AG04449 (cell line): ENCODE measurements around the gene C22orf31.

Experiments used
- CTCF ChIA-PET: fragments of 350-600 bp; formaldehyde crosslinking; extraction: SDS; loops from one replicate; lab custom pipeline; 2021; ENCODE audit warnings: antibody characterized with exemption; lab: Yijun Ruan, JAX
- POLR2A ChIA-PET: fragments of 400-600, 350-600 bp; formaldehyde crosslinking; extraction: SDS; loops from one replicate; lab custom pipeline; 2020; ENCODE audit warnings: antibody characterized with exemption, inconsistent platforms; lab: Yijun Ruan, JAX
- DNase-seq: peaks from one replicate; pipeline ENCODE4 v3.0.0-alpha.2; 2010; ENCODE audit warnings: low read depth, low spot score
- H3K4me3 ChIP-seq: 2 replicates; pipeline ENCODE4 v1.5.1; 2011; ENCODE audit warnings: low read depth, mild to moderate bottlenecking, control low read depth, low read length
- CTCF ChIP-seq: IDR thresholded peaks from one replicate; pipeline ENCODE4 v1.5.1; 2011; ENCODE audit warnings: mild to moderate bottlenecking, moderate library complexity, low read length, control low read depth, inconsistent platforms; ENCODE audit not compliant: insufficient read depth; ENCODE audit errors: missing control alignments

Gene C22orf31

GRCh38 chr22:29037340-29037932 lies 24.2 kb downstream of the C22orf31 start:
- ChIA-PET POLR2A (no interaction called here), CTCF (interaction anchor here (1.2 to 11.6 kb wide), 7 partner anchors 13 to 437 kb away, joined by 3 to 268 read pairs (median 8); no protein-coding TSS in a partner anchor)

GRCh38 chr22:29032584-29032983 lies 29.0 kb downstream of the C22orf31 start:
- H3K4me3 ChIP-seq, result no peak overlapping the region
- TF ChIP-seq CTCF, result no peak
- no peak for DNase-seq
- ChIA-PET POLR2A (no interaction called here), CTCF (interaction anchor here (0.6 to 4.0 kb wide), 6 partner anchors 8 to 528 kb away, joined by 3 to 29 read pairs (median 3); no protein-coding TSS in a partner anchor)

More at GRCh38 chr22:29037340-29037932, 24.2 kb downstream of the C22orf31 start:
- H3K4me3 ChIP-seq, result no peak overlapping the region
- no peak for TF ChIP-seq CTCF
- DNase-seq, result no peak

DNA sequence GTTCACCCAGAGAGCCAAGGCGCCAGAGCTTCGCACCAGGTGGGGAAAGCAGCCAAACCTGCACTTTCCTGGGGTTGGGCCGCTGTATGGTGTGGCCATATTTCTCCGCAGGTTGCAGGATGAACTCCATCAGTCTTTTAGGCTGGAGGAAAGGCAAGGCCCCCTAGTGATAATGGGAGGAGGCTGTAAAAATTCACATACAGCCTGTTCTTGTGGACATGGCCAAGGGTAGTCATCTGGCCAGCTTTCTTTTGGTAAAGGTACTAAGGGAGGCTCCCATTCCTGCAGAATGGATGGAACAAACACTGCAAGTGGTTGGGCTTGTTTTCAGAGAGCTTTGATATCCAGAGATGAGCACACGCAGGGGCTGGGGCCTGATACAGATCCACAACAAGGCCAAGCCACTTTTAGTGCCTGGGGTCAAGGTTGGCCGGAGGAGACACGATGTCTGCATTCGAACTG lies 29.6 kb downstream of the C22orf31 start:
- DNase-seq, result no peak
- no peak overlapping the region for H3K4me3 ChIP-seq
- CTCF ChIA-PET, result interaction anchor here (1.3 to 4.0 kb wide), 3 partner anchors 9 to 431 kb away, joined by 3 to 29 read pairs (median 20); no protein-coding TSS in a partner anchor
- POLR2A ChIA-PET, result interaction anchor here (1.2 kb wide), 1 partner anchor 9 kb away, joined by 4 read pairs; no protein-coding TSS in a partner anchor
- no peak for TF ChIP-seq CTCF

- H3K4me3 ChIP-seq, result peak overlapping the region; percentile 48; the same call in 1 of the 2 replicates
- DNase-seq, result peak; percentile 79
- ChIA-PET POLR2A (interaction anchor here (0.6 to 1.2 kb wide), 2 partner anchors 9 kb away, joined by 3 to 4 read pairs; no protein-coding TSS in a partner anchor), CTCF (interaction anchor here (0.9 to 4.0 kb wide), 5 partner anchors 9 to 176 kb away, joined by 3 to 29 read pairs (median 3); no protein-coding TSS in a partner anchor)
- peak; percentile 11 for TF ChIP-seq CTCF
Observed at GRCh38 chr22:29031227-29032011, 30.2 kb downstream of the C22orf31 start.

DNA sequence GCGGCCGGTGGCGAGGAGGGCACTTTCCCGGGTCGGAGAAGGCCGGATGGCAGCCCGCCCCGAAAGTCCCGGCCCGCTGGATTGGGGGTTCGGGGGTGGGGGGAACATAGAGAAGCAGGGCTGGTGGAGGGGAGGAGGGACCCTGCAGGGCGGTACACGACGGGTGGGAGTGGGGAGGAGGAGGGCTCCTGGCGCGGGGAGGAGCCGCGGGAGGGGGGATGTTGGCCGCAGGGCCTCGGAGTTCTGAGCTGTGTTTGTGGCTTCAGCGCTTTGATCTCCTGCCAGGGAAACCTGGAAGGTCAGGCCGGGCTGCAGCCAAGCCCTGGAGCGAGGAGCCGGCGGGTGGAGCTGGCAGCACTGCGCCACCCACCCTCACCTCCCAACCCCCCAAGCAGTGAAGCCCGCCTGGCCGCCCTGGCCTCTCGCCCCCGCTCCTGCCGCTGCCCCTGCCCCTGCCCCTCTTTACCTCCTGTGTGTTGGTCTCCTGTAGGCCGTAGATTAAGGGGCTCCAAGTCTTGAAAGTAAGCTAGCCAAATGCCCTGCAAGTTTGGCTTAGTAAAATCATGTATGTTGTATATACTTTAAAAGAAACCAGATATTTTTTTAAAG lies 30.9 kb downstream of the C22orf31 start:
- H3K4me3 ChIP-seq, result peak overlapping the region; percentile 48

More for the DNA sequence above, 30.9 kb downstream of the C22orf31 start:
- ChIA-PET POLR2A (interaction anchor here (0.6 kb wide), 1 partner anchor 9 kb away, joined by 3 read pairs; no protein-coding TSS in a partner anchor), CTCF (interaction anchor here (0.9 to 4.0 kb wide), 5 partner anchors 10 to 175 kb away, joined by 3 to 29 read pairs (median 3); no protein-coding TSS in a partner anchor)
- TF ChIP-seq CTCF, result no peak
- no peak for DNase-seq
